ENCODE measurements around the gene FFAR4. TPM values are rescaled to one million over a fixed set of nuclear protein-coding genes. Genes with fewer than 3 reads are reported as not detected.

Gene FFAR4
- total and polyA plus RNA-seq, 2 of the 8 experiments (the other 6 are each of a cell fraction or from before 2014, with no cell fraction given): not detected

DNA sequence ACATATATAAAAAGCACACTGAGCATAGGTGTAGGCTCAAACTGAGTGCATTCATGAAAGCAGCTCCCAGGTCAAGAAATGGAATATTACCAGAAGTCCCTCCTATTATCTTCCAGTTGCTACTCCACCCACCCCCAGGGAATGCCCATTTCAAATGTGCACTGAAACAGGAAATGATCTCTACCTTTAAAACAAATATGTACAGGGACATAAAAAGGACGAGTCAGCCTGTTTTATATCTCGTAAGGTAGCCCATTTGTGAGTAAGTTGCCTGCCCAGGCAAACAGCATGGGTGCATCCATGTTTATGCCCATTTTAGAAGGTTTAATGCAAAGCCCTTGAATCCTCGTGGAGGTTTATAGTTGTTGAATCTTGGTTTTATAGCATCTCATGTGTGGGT, 10.4 kb downstream of the FFAR4 start:
- Histone ChIP-seq H4K91ac (replicated peaks; ENCODE audit: insufficient read length, low read length) (no peak overlapping the region), H3K14ac (ENCODE audit: insufficient read length) (no peak overlapping the region), H3K56ac (replicated peaks; ENCODE audit: insufficient read length, low read depth, low read length) (no peak overlapping the region), H3K27ac (ENCODE audit: low read depth, low read length) (no peak overlapping the region), H3K4me2 (ENCODE audit: insufficient read depth in 1 of 2, low read depth in 2 of 2, low read length in 2 of 2) (no peak overlapping the region), H3K9me3 (ENCODE audit: insufficient read depth in 2 of 2, low read depth in 1 of 2, low read length in 1 of 2) (no peaks in the 10 kb centered on the region), H3K4ac (replicated peaks; ENCODE audit: insufficient read length, low read depth, low read length) (no peak overlapping the region), H3K4me1 (replicated peaks in 1 of 4; ENCODE audit: control insufficient read depth in 3 of 4, insufficient read depth in 4 of 4, low read length in 3 of 4) (no peaks in the 10 kb centered on the region), H3K18ac (ENCODE audit: extremely low read depth, low read length) (no peak overlapping the region), H3K36me3 (ENCODE audit: control insufficient read depth in 2 of 4, insufficient read depth in 4 of 4, low read length in 3 of 4) (no peaks in the 10 kb centered on the region), H4K20me1 (replicated peaks in 1 of 2; ENCODE audit: control insufficient read depth in 1 of 2, insufficient read depth in 2 of 2, low read length in 2 of 2) (no peaks in the 10 kb centered on the region), H2BK15ac (ENCODE audit: low read length) (no peak overlapping the region), H2BK12ac (ENCODE audit: low read depth, low read length) (no peak overlapping the region), H3K79me2 (ENCODE audit: control insufficient read depth in 1 of 2, insufficient read depth in 2 of 2, low read length in 2 of 2) (no peaks in the 10 kb centered on the region), H2BK120ac (replicated peaks; ENCODE audit: low read depth, low read length) (no peak overlapping the region), H3K23me2 (ENCODE audit: low read depth, low read length) (no peaks in the 10 kb centered on the region), H2AK5ac (ENCODE audit: low read depth, low read length) (no peak overlapping the region), H2AFZ (ENCODE audit: low read length) (no peak overlapping the region), H2BK20ac (ENCODE audit: low read length) (no peak overlapping the region), H3K9ac (replicated peaks in 1 of 4; ENCODE audit: extremely low read depth in 1 of 4, low read depth in 3 of 4, low read length in 3 of 4) (no peak overlapping the region), H3K23ac (ENCODE audit: insufficient read length) (no peak overlapping the region), H4K8ac (ENCODE audit: extremely low read depth, insufficient read depth, low read length) (no peak overlapping the region), H3K27me3 (replicated peaks in 1 of 4; ENCODE audit: control insufficient read depth in 3 of 4, extremely low read depth in 1 of 4, insufficient read depth in 3 of 4, low read length in 3 of 4) (peaks cover 0 to 6% (median 5%) of the 10 kb centered on the region in 4 experiments; a peak in 3 of 7 replicates), H4K5ac (ENCODE audit: insufficient read length, low read depth, low read length) (no peak overlapping the region), H2BK5ac (ENCODE audit: low read depth, low read length) (no peak overlapping the region), H3K79me1 (ENCODE audit: low read depth, low read length) (no peaks in the 10 kb centered on the region), H3K4me3 (ENCODE audit: extremely low read depth in 1 of 4, insufficient read depth in 2 of 4, low read depth in 3 of 4, low read length in 4 of 4) (no peak overlapping the region)
- DNase-seq (ENCODE audit: low read depth in 1 of 2, low spot score in 2 of 2) (no peak), FAIRE-seq (no peak)
- ChIA-PET POLR2A (ENCODE audit: partially characterized antibody) (no interaction called here), CTCF (ENCODE audit: partially characterized antibody) (interaction anchor here (0.7 to 1.1 kb wide), 2 partner anchors 13 to 81 kb away, joined by 3 to 4 read pairs; no protein-coding TSS in a partner anchor)
- no peak for TF ChIP-seq SIRT6 (IDR thresholded peaks at IDR 0.05; ENCODE audit: low read length)
- no peak for TF ChIP-seq MAFK (IDR thresholded peaks at IDR 0.05; ENCODE audit: low read depth, low read length)
- TF ChIP-seq, protein P1, sequence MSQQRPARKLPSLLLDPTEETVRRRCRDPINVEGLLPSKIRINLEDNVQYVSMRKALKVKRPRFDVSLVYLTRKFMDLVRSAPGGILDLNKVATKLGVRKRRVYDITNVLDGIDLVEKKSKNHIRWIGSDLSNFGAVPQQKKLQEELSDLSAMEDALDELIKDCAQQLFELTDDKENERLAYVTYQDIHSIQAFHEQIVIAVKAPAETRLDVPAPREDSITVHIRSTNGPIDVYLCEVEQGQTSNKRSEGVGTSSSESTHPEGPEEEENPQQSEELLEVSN (IDR thresholded peaks at IDR 0.05): no peak
- TF ChIP-seq TCF12 (IDR thresholded peaks at IDR 0.05; ENCODE audit: low read depth, low read length): no peak
- no peak for TF ChIP-seq JUN (IDR thresholded peaks at IDR 0.05; ENCODE audit: low read depth, low read length)
- TF ChIP-seq, protein P2, sequence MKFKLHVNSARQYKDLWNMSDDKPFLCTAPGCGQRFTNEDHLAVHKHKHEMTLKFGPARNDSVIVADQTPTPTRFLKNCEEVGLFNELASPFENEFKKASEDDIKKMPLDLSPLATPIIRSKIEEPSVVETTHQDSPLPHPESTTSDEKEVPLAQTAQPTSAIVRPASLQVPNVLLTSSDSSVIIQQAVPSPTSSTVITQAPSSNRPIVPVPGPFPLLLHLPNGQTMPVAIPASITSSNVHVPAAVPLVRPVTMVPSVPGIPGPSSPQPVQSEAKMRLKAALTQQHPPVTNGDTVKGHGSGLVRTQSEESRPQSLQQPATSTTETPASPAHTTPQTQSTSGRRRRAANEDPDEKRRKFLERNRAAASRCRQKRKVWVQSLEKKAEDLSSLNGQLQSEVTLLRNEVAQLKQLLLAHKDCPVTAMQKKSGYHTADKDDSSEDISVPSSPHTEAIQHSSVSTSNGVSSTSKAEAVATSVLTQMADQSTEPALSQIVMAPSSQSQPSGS (IDR thresholded peaks at IDR 0.05; ENCODE audit: low read length): no peak
- TF ChIP-seq SP4 (IDR thresholded peaks at IDR 0.05; ENCODE audit: low read length): no peak
- WGBS, 2 experiments (ENCODE audit: extremely low coverage in 1 of 2, insufficient coverage in 1 of 2, insufficient read length in 1 of 2, insufficient replicate concordance in 2 of 2, low coverage in 1 of 2, low lambda C conversion rate in 2 of 2, missing lambda C conversion rate in 1 of 2): 76% methylated on average over 3 of the region's 3 CpGs; no CpG with 5 or more reads in 1 of the 2 experiments

Measured in H1 (cell line).